NCI-H1417 treated with DMSO at 0.1 percent for 48 hours (cell line): ENCODE measurements around the gene GABRB3.

ENCODE experiments used
- DNase-seq: peaks from one replicate; lab custom pipeline; 2025; lab: John Stamatoyannopoulos, UW

GABRB3 gene

DNA sequence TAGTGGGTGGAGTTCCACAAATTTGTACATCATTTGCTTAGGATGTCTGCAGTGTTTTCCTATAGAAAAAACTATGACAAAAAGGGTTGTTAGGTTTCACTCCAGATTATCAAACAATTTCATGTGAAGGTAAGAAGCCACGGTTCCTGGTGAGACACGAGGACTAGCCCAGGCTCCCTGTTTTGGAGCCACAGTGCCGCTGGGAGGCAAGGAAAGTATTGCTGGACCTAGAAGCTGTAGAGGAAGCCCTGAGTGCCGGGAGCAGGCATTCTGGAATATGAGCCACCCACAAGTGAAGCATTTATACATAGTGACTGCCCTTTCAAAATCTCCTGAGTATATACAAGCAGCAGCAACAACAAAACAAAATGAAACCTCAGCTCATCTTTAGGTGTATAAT is 142.0 kb downstream of the GABRB3 start:
- DNase-seq, result no peak

- DNase-seq, result peak; percentile 77
Measured at GRCh38 chr15:26628879-26629529, 143.9 kb downstream of the GABRB3 start.

DNA sequence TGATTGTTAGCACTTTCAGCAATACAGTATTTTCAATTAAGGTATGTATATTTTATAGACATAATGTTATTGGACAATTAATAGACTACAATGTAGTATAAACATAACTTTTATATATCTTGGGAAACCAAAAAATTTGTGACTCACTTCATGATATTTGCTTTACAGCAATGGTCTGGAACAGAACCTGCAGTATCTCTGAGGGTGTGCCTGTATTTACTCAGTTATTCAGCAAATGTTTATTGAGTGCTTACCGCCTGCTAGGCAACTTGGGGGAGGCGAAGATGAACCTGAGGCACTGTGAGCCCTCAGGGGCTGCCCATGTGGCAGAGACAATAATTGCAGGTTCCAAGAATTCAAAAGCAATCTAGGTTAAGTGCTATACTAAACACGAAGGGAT is 144.8 kb downstream of the GABRB3 start:
- DNase-seq, result peak; percentile 44

GRCh38 chr15:26624128-26624527 is 148.7 kb downstream of the GABRB3 start:
- no peak for DNase-seq

DNA sequence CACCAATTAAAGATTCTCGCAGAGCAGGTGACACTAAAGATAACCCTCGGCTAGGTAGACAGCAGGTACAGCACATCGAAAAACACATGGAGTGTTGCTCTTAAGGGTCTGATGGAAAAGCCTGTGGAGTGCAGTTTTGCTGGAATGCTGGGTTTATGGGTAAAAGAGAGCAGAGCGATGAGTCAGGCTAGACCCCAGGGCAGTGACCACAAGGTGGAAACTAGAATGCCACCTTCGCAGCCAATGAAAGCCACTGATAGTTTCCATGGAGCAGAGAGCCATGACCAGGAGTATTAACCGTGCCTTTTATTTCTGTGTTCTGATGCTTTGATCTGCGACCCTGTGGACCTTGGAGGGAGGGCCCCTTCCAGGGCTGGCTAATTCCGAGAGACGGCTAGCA is 149.8 kb downstream of the GABRB3 start:
- DNase-seq, result no peak

DNA sequence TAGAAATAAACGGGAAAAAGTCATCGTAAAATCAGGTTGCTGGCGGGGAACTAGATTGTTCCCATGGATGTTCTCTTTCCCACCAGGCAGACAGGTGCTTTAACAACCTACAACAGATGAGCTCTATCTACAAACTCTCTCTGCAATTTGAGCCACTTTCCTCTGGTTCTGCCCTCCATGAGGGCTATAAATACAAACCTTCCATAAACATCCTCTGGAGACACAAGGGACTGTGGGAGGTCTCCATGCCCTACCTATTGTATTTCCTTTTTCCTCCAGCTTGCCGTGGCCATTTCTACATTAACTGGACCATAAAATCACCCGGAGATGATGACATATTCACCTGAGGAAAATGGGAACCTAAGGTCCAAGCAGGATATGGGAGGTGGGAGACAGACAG is 151.1 kb downstream of the GABRB3 start:
- no peak for DNase-seq

DNA sequence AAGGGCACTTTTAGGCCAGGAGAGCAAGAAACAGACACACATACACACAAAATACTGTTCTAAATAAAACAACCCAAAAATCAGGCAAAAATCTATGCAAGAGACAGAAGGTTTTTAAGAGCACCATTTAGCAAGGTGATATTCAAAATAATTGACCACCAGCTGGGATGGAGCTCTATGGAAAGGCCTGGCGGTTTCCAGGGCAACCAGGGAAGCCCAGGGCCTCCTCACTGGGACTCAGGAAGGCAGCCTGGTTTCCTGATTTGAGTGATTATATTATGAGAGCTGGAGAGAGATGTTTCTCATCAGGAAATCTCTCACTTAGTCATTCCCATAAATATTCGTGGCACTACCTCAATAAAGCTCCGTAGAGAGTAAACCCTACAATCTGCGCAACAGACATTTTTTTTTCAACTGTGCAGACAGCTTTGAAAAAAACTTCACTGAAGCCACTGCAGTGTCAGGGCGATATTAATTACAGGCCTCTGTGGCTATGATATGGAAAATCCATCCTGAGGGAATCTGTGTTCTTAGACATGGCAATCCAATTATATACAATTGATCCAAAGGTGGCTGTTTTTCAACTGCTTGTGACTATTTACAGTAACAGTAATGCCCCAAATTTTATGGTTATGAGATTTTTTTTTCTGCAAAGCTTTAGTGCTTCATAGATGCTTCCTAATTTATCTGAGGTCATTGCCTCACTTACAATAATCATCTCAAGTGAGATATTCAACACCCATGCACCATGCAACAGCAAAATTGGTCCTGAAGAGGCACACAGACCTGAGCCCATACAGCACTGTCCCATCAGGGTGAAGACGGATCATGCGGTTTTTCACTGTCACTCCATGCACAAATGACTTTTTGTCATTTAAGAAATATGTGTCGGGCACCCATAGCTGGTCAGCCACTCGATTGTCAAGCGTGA is 152.1 kb downstream of the GABRB3 start:
- peak; percentile 2 for DNase-seq

GRCh38 chr15:26615927-26616302 is 157.0 kb downstream of the GABRB3 start:
- no peak for DNase-seq

DNA sequence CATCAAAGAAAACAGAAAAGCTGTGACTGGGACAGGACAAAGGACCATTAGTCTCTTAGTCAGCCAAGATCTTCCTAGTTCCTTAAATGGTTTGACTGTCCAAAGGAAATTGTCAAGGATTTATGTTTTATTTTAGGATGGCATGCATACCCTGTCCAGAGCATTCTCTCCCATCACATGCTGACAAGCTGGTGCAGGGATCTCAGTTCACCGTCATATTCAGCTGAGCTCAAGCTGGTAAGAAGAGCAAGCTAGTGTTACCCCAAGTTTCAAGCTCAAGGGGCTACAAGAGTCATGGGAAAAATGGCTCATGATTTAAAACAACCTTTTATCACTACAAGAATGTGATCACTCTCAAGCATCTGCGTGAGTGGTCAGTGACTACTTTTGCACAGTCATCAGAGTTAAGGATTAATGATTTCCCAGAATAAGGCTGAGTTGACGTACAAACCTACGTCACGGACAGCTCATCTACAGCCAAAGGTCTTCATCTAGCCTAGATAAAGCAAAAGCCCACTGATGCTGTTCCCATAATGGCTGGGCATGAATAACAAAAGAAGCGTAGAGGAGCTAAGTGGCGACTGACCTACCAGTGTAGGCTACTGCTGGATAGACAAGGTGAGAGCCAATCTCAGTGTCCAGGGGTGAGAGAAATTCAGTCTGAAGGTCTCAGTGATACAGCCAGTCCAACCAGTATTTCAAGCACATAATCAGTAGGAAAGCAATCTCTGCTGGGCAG is 157.5 kb downstream of the GABRB3 start:
- DNase-seq, result no peak

DNA sequence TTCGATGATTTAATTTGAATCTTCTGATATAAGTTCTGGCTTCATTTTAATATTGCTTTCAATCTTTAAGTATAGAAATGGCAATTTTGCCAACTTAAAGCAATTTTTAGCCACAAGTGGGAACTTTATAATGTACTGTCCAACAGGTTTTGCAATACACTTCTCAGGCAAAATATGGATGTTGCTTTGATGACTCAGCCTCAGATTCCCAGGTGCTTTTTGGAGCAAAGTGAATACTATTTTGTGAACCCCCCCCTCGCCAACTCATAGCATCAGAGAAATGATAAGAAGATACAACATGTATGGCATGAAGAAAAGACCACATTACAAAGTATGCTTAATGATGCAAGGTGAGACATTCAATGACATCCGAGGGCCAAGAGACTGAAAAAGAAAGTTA is 158.1 kb downstream of the GABRB3 start:
- DNase-seq, result no peak

DNA sequence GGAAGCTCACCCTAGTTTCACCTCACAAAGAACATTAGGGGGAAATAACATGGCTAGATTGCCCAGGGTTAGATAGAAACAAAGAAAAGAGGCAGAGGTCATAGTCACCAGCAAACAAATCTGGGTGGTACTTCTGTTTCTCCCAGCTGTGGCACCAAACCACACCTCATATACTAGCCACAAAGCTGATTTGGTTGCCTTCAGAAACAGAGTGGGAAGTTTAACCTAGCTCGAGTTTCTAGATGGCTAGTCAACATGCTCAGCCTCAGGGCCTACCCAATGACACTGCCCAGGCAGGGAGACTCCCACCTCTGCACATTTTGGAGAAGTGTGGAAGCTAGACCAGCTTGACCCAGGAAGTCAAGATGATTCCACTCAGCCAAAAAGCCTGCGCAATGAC is 174.2 kb downstream of the GABRB3 start:
- DNase-seq, result no peak

GRCh38 chr15:26595611-26596010 is 177.3 kb downstream of the GABRB3 start:
- no peak for DNase-seq

DNA sequence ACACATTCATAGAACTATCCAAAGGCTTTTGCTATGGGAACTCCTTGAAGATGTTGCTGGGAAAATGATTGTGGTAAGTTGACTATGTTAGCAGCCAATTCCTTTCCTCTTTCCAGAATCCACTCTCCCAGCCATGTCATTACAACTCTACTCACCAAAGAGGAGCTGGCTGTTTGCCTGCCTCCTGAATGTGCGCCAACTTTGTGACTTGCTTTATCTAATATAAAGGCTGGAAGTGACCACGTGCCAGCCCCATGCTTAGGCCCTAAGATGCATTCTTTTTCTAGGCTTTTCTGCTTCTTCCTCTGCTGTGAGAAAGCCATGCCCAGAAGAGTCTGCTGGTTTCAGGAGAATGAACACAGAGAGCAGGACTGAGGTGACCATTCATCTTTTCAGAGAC is 182.2 kb downstream of the GABRB3 start:
- no peak for DNase-seq

GRCh38 chr15:26582840-26583239 is 190.0 kb downstream of the GABRB3 start:
- no peak for DNase-seq

DNA sequence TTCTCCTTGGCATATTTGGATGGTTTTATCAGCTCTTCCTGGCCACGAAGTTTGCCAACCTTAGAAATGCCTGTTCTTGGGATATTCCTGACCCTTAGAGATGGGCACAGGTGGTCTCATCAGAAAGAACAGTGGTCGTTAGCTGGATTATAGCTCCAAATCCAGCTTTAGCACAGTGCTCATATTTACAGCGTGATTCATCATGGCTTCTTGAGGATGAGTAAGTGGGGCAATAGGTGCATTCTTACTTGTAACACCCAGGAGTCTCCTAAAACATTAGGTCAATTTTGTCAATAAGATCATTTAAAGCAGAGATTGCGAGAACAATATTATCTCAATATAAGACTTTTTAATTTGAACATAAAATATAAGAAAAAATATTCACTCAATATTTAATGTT is 191.9 kb downstream of the GABRB3 start:
- DNase-seq, result no peak

GRCh38 chr15:26572602-26573350 is 200.1 kb downstream of the GABRB3 start:
- no peak for DNase-seq

- DNase-seq, result no peak
Measured at GRCh38 chr15:26571346-26571745, 201.5 kb downstream of the GABRB3 start.

- no peak for DNase-seq
Measured at GRCh38 chr15:26565542-26565941, 207.3 kb downstream of the GABRB3 start.

DNA sequence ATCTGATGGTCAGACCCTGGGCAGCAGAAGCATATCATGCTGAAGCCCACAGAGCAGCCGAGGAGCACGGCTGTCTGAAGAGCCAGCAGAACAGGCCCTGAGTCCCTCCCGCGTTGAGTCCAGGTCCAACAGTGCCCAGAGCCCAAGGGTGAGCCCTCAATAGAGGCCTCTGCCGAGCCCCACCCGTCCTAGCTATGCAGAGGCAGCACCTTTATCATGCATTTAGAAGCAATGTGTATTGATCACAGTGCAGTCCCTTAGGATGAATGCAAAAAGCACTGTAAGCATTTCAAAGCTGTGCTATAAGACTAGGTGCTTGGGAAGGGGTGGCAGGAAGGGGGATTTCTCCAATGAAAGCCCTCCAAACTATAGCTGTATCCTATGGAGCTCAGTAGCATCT is 208.5 kb downstream of the GABRB3 start:
- no peak for DNase-seq

DNA sequence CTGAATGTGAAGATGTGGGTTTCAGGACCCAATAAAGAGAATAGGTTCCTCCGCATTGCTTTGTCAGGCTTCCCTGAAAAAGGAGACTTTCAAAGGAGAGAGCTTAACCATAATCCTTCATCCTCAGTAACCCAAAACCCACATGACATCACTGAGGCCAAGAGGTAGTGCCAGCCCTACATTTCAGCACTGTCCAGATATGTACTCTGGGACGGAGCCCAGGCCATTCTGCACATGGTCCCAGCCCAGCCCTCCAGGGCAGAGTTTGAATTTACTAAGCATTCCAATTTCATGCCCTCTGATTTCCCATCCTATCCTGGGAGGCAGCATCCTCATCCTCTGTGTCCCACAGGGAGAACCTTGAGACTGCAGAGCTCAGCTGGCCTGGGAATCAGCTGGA is 210.5 kb downstream of the GABRB3 start:
- no peak for DNase-seq

GRCh38 chr15:26561896-26562295 is 211.0 kb downstream of the GABRB3 start:
- no peak for DNase-seq

DNA sequence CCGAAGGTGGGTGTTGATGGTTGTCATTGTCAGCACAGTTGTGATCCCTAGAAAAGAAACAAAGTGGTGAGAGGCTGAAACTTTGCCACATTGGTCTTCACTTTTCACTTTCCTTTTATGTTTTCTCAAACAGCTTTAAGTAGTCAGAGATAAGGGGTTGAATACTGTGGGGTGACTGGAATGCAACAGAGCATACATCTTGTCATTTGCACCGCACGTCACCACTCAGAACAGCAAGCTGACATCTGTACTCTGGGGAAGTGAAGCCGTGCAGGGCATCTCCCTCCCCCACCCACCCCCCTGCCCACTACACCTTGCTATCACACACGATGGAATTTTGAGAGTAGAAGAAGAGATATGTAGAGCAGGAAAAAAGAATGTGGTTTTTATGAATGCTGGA is 211.7 kb downstream of the GABRB3 start:
- no peak for DNase-seq
